ENCODE measurements around the gene C11orf16.

GRCh38 chr11:8961401-8961800 lies 28.7 kb upstream of the C11orf16 start:
- TF ChIP-seq L3MBTL2 (conservative IDR thresholded peaks at IDR 0.05) (no peak), ELF4 (IDR thresholded peaks at IDR 0.05) (no peak), FOXA1 (IDR thresholded peaks at IDR 0.05) (no peak), HDGF (IDR thresholded peaks at IDR 0.05; ENCODE audit: borderline replicate concordance) (no peak), SP1 (IDR thresholded peaks at IDR 0.05) (no peak)

Data from HEK293T (cell line).